Measurements from ENCODE around the gene OLFML3. TPM values are rescaled to one million over a fixed set of nuclear protein-coding genes. Genes with fewer than 3 reads are reported as not detected.
A peak's percentile ranks its signal among the peaks of the same experiment; 100 is the strongest.

OLFML3 gene
- total RNA-seq, 1 donor from 2014 or later: 0.10 TPM

DNA sequence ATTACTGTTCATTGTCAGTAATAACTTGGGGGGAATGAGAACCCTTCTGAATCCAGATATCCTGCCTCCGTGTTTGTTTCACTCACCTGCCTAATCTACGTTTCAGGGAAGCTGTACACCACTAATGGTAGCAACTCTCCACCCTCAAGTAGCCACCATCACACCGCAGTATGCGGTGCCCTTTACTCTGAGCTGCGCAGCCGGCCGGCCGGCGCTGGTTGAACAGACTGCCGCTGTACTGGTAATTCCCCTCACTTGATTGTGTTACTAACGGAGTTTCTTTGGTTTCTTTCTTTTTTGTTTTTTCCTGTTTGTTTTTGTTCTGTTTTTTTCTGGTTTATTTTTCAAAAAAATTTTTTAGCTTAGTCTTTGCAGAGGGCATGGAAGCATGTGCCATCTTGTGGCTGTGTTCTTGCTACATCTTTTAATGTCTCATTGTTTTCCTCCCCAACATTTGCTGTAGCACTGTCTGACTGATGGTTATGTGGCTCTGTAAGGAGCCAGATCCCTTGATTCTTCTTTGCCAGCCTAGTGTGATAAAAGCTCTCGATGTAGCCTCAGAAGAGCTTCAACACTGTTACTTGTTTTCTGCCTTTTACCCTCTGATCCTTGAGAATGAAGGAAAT, 15.9 kb upstream of the OLFML3 start:
- Mint-ChIP-seq H3K4me1 (ENCODE audit: low read depth) (peaks cover 7% of the 10 kb centered on the region), H3K4me3 (no peak overlapping the region), H3K9me3 (no peaks in the 10 kb centered on the region), H3K36me3 (ENCODE audit: low read depth) (peaks cover 44% of the 10 kb centered on the region), H3K27ac (no peak overlapping the region), H3K27me3 (ENCODE audit: insufficient read depth) (no peaks in the 10 kb centered on the region)
- intact Hi-C loops (cut with micrococcal nuclease): loop anchor here (2.0 kb wide), 1 partner anchor 17 kb away; no protein-coding TSS in a partner anchor
- DNase-seq (ENCODE audit: low spot score): no peak

DNA sequence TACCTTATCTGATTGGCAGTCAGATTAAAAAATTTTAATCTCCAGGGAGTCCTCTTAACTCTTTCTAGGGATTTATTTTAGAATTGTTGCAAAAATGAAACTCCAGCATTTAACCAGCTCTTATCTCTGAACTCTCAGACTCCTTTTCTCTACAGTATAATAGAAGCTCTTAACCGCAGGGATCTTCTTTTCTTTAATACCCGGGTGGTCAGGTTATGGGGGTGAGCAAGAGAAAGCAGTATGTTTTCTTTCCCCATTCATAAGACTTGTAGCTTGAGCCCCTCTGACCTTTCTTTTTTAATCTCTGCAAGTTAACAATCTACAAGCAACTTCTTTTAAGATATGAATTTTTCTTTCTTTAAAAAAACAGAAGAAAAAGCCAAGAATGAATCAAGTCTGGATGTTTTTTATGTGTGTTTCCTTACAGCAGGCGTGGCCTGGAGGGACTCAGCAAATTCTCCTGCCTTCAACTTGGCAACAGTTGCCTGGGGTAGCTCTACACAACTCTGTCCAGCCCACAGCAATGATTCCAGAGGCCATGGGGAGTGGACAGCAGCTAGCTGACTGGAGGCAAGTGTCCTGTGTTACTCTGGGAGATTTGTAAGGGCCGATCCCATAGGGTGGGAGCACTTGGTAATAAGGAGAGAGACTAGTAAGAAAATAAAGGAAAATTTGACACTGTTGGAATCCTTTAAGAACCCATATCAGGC, 13.4 kb upstream of the OLFML3 start:
- Mint-ChIP-seq H3K9me3 (no peaks in the 10 kb centered on the region), H3K36me3 (ENCODE audit: low read depth) (peaks cover 60% of the 10 kb centered on the region), H3K27ac (no peak overlapping the region), H3K4me3 (no peak overlapping the region), H3K27me3 (ENCODE audit: insufficient read depth) (no peaks in the 10 kb centered on the region), H3K4me1 (ENCODE audit: low read depth) (peaks cover 7% of the 10 kb centered on the region)
- intact Hi-C loops (cut with micrococcal nuclease): no loop called here
- no peak for DNase-seq (ENCODE audit: low spot score)

DNA sequence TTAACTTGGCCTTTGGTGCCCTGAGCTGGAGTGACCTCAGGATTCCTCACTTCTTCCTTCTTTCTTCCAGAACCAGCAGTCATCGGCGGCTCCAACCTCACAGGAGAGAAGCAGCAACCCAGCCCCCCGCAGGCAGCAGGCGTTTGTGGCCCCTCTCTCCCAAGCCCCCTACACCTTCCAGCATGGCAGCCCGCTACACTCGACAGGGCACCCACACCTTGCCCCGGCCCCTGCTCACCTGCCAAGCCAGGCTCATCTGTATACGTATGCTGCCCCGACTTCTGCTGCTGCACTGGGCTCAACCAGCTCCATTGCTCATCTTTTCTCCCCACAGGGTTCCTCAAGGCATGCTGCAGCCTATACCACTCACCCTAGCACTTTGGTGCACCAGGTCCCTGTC, 6.3 kb upstream of the OLFML3 start:
- H3K4me1 Mint-ChIP-seq (ENCODE audit: low read depth): peaks cover 31% of the 10 kb centered on the region
- H3K9me3 Mint-ChIP-seq: no peaks in the 10 kb centered on the region
- no peaks in the 10 kb centered on the region for H3K27me3 Mint-ChIP-seq (ENCODE audit: insufficient read depth)
- H3K36me3 Mint-ChIP-seq (ENCODE audit: low read depth): peaks cover 52% of the 10 kb centered on the region
- H3K4me3 Mint-ChIP-seq: no peak overlapping the region
- intact Hi-C loops (cut with micrococcal nuclease): loop anchor here (10.0 kb wide), 2 partner anchors 542 to 742 kb away; partner anchors contain the start of genes NRAS and TRIM33
- H3K27ac Mint-ChIP-seq: no peak overlapping the region
- DNase-seq (ENCODE audit: low spot score): no peak

DNA sequence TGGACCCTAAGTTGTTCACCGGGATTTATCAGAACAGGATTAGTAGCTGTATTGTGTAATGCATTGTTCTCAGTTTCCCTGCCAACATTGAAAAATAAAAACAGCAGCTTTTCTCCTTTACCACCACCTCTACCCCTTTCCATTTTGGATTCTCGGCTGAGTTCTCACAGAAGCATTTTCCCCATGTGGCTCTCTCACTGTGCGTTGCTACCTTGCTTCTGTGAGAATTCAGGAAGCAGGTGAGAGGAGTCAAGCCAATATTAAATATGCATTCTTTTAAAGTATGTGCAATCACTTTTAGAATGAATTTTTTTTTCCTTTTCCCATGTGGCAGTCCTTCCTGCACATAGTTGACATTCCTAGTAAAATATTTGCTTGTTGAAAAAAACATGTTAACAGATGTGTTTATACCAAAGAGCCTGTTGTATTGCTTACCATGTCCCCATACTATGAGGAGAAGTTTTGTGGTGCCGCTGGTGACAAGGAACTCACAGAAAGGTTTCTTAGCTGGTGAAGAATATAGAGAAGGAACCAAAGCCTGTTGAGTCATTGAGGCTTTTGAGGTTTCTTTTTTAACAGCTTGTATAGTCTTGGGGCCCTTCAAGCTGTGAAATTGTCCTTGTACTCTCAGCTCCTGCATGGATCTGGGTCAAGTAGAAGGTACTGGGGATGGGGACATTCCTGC, 3.9 kb upstream of the OLFML3 start:
- Mint-ChIP-seq H3K4me3 (peak overlapping the region; percentile 2), H3K36me3 (ENCODE audit: low read depth) (peaks cover 32% of the 10 kb centered on the region)
- DNase-seq (ENCODE audit: low spot score): no peak

DNA sequence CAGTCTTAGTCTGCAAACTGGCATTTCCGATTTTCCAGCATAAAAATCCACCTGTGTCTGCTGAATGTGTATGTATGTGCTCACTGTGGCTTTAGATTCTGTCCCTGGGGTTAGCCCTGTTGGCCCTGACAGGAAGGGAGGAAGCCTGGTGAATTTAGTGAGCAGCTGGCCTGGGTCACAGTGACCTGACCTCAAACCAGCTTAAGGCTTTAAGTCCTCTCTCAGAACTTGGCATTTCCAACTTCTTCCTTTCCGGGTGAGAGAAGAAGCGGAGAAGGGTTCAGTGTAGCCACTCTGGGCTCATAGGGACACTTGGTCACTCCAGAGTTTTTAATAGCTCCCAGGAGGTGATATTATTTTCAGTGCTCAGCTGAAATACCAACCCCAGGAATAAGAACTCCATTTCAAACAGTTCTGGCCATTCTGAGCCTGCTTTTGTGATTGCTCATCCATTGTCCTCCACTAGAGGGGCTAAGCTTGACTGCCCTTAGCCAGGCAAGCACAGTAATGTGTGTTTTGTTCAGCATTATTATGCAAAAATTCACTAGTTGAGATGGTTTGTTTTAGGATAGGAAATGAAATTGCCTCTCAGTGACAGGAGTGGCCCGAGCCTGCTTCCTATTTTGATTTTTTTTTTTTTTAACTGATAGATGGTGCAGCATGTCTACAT, 2.5 kb upstream of the OLFML3 start:
- intact Hi-C loops (cut with micrococcal nuclease): loop anchor here (10.0 kb wide), 2 partner anchors 538 to 738 kb away; partner anchors contain the start of genes NRAS and TRIM33
- H3K9me3 Mint-ChIP-seq: no peaks in the 10 kb centered on the region
- no peak for DNase-seq (ENCODE audit: low spot score)
- no peaks in the 10 kb centered on the region for H3K27me3 Mint-ChIP-seq (ENCODE audit: insufficient read depth)
- H3K4me3 Mint-ChIP-seq: no peak overlapping the region
- peaks cover 43% of the 10 kb centered on the region for H3K4me1 Mint-ChIP-seq (ENCODE audit: low read depth)
- peaks cover 28% of the 10 kb centered on the region for H3K36me3 Mint-ChIP-seq (ENCODE audit: low read depth)
- H3K27ac Mint-ChIP-seq: no peak overlapping the region

More for the DNA sequence above, 3.9 kb upstream of the OLFML3 start:
- peaks cover 43% of the 10 kb centered on the region for H3K4me1 Mint-ChIP-seq (ENCODE audit: low read depth)
- H3K9me3 Mint-ChIP-seq: no peaks in the 10 kb centered on the region
- H3K27me3 Mint-ChIP-seq (ENCODE audit: insufficient read depth): no peaks in the 10 kb centered on the region
- intact Hi-C loops (cut with micrococcal nuclease): loop anchor here (1.0 to 10.0 kb wide), 4 partner anchors 33 to 739 kb away; partner anchors contain the start of genes NRAS and TRIM33
- H3K27ac Mint-ChIP-seq: peak overlapping the region; percentile 18

DNA sequence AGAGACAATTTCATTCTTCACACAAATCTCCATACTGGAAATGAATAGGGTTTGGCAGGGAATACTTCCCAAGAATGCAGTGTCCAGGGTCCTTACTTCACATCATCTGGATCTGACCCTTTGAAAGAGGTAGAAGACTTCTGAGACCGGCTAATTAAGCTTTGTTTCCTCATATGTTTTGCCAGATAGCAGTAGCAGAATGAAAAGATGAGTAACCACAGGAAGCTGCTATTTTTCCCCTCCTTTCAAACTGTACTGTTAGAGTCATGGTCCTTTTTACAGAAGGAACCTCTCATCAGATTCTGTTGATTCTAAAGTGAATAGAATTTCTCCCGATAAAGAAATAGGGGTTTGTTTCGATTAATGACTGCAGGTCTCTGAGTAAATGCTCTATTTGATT, 1.4 kb upstream of the OLFML3 start:
- Mint-ChIP-seq H3K27me3 (ENCODE audit: insufficient read depth) (no peaks in the 10 kb centered on the region), H3K9me3 (no peaks in the 10 kb centered on the region), H3K27ac (no peak overlapping the region), H3K4me3 (no peak overlapping the region), H3K4me1 (ENCODE audit: low read depth) (peaks cover 43% of the 10 kb centered on the region), H3K36me3 (ENCODE audit: low read depth) (peaks cover 20% of the 10 kb centered on the region)
- DNase-seq (ENCODE audit: low spot score): no peak
- intact Hi-C loops (cut with micrococcal nuclease): loop anchor here (1.0 to 10.0 kb wide), 5 partner anchors 304 to 737 kb away; partner anchors contain the start of genes DENND2C, NRAS and TRIM33

DNA sequence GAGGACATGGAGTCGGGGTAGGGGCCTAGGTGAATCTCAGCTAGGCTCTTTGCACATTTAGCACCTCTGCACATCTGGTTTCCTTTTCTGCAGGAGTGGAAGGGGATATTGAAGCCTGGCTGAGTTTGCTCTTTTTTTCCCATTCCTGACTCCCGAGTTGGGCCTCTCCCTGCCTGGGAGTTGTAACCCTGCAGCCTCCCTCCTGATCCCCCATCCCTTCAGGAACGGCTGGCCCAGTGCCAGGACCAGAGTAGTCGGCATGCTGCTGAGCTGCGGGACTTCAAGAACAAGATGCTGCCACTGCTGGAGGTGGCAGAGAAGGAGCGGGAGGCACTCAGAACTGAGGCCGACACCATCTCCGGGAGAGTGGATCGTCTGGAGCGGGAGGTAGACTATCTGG, 836 bp downstream of the OLFML3 start:
- no peaks in the 10 kb centered on the region for H3K9me3 Mint-ChIP-seq
- H3K36me3 Mint-ChIP-seq (ENCODE audit: low read depth): peaks cover 9% of the 10 kb centered on the region
- intact Hi-C loops (cut with micrococcal nuclease): no loop called here
- no peaks in the 10 kb centered on the region for H3K27me3 Mint-ChIP-seq (ENCODE audit: insufficient read depth)
- peaks cover 38% of the 10 kb centered on the region for H3K4me1 Mint-ChIP-seq (ENCODE audit: low read depth)
- no peak overlapping the region for H3K4me3 Mint-ChIP-seq
- no peak for DNase-seq (ENCODE audit: low spot score)
- H3K27ac Mint-ChIP-seq: no peak overlapping the region

DNA sequence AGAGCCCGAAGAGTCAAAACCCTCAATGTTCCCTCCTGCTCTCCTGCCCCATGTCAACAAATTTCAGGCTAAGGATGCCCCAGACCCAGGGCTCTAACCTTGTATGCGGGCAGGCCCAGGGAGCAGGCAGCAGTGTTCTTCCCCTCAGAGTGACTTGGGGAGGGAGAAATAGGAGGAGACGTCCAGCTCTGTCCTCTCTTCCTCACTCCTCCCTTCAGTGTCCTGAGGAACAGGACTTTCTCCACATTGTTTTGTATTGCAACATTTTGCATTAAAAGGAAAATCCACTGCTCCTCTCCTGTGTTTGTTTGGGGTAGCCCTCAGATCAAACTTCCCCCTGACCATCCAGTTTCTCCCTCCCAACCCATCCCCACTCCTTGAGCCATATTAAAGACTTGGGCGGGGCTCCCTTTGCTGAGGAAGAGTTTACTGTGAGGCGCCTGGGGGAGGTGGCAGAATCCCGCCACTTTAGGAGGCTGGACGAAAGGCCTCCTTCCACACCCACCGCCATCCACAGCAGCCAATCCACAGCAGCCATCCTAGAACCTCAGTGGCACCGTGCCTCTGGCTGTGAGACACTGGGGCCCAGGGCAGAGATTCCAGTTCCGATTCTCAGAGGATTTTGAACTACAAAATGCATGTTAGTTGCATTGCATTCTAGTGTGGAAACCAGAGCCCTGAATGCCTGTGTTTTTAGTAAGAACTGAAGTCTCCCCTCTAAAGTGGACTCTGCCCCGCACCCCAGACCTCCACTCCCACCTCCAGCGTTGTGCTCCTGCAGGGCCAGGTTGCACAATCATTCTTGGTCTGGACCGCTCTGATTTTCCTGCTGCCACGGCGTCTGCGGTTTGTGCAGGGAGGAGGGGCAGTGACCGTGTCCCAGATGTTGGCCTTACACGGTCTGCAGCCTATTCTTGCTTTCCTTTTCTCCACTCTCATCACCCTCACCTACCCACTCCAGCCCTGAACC, 3.0 kb downstream of the OLFML3 start:
- Mint-ChIP-seq H3K27ac (no peak overlapping the region), H3K27me3 (ENCODE audit: insufficient read depth) (no peaks in the 10 kb centered on the region), H3K36me3 (ENCODE audit: low read depth) (peaks cover 1% of the 10 kb centered on the region), H3K4me3 (no peak overlapping the region), H3K4me1 (ENCODE audit: low read depth) (peaks cover 17% of the 10 kb centered on the region), H3K9me3 (no peaks in the 10 kb centered on the region)
- DNase-seq (ENCODE audit: low spot score): no peak
- intact Hi-C loops (cut with micrococcal nuclease): no loop called here

DNA sequence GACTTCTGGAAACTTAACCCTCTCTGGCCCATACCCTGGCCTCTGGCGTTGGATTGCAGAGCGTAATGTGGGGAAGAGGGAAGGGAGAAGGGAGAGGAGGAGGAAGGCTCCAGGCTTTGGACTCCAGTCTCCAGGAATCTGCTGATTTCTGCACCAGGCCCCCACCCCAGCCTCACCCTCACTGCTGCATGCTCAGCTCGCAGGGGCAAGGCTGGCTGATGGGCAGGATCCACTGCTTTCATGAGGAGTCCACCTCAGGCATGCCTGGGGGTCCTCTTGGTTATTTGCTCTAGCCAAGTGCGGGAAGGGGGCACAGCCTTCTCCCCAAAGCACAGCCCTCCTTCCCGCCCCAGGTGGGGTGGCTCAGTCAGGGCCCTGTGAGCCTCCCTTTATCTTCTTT, 3.7 kb downstream of the OLFML3 start:
- intact Hi-C loops (cut with micrococcal nuclease): no loop called here
- H3K36me3 Mint-ChIP-seq (ENCODE audit: low read depth): peaks cover 1% of the 10 kb centered on the region
- DNase-seq (ENCODE audit: low spot score): no peak
- no peak overlapping the region for H3K27ac Mint-ChIP-seq
- no peaks in the 10 kb centered on the region for H3K27me3 Mint-ChIP-seq (ENCODE audit: insufficient read depth)
- H3K4me3 Mint-ChIP-seq: no peak overlapping the region
- H3K9me3 Mint-ChIP-seq: no peaks in the 10 kb centered on the region
- peaks cover 12% of the 10 kb centered on the region for H3K4me1 Mint-ChIP-seq (ENCODE audit: low read depth)

DNA sequence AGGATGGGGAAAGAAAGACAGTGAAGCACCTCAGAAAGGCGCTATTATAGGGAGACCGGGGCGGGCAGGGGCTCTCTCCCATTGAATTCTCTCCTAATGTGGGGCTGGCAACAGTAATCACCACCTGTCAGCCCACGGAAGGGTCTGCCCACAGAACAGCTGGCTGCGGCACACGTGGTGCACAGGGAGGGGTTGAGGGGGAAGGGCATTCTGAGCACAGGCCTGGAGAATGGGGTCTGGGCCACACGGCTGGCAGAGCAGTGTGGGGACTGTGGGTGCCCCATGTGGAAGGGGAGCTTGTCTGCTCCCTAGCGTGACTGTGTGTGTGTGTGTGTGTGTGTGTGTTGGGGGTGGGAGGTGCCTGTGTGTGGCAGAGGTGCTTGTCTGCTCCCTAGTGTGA, 4.1 kb downstream of the OLFML3 start:
- peaks cover under 1% of the 10 kb centered on the region for H3K36me3 Mint-ChIP-seq (ENCODE audit: low read depth)

DNA sequence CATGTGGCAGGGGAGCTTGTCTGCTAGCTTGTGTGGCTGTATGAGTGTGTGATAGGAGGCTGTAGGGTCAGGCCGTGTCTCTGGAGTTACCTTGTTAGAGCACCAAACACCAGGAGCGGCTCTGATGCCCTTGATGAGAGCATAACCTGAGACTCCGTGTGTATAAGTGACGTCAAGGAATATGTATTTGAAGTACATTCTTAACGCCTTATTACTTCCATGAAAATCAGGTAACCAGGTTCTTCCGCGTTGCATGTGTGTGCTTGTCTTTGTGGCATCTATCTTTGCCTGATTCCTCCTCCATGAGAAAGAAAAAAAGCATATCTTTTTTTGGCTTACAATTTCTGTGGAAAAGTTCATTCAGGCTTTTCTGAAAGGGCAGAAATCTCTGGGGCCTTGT, 4.6 kb downstream of the OLFML3 start:
- Mint-ChIP-seq H3K4me1 (ENCODE audit: low read depth) (peaks cover 4% of the 10 kb centered on the region), H3K4me3 (no peak overlapping the region), H3K27me3 (ENCODE audit: insufficient read depth) (no peaks in the 10 kb centered on the region), H3K9me3 (no peaks in the 10 kb centered on the region), H3K36me3 (ENCODE audit: low read depth) (no peaks in the 10 kb centered on the region), H3K27ac (no peak overlapping the region)
- no peak for DNase-seq (ENCODE audit: low spot score)
- intact Hi-C loops (cut with micrococcal nuclease): no loop called here

More for the DNA sequence above, 4.1 kb downstream of the OLFML3 start:
- no peaks in the 10 kb centered on the region for H3K27me3 Mint-ChIP-seq (ENCODE audit: insufficient read depth)
- no peak overlapping the region for H3K4me3 Mint-ChIP-seq
- H3K27ac Mint-ChIP-seq: no peak overlapping the region
- no peaks in the 10 kb centered on the region for H3K9me3 Mint-ChIP-seq
- no peak for DNase-seq (ENCODE audit: low spot score)
- peaks cover 8% of the 10 kb centered on the region for H3K4me1 Mint-ChIP-seq (ENCODE audit: low read depth)
- intact Hi-C loops (cut with micrococcal nuclease): no loop called here

DNA sequence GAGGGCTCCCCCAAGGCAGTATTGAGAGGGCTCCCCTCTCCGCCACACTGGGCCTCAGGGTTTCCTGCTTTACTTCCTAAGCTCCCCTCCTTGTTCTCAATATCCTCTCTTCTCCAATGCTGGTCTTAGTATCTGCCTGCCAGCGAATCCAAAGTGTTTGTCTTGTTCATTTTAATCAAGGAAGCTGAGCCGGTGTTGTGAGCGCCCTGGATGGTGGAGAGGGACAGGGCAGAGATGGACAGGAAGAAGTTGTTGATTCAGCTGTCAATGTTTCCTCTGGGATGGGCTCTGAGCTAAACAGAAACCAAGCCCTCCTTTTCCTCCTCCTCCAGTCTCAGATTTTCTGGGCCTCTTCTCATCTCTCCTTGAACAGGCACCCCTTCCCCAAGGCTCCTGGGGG, 5.4 kb downstream of the OLFML3 start:
- Mint-ChIP-seq H3K27ac (no peak overlapping the region), H3K36me3 (ENCODE audit: low read depth) (no peaks in the 10 kb centered on the region), H3K27me3 (ENCODE audit: insufficient read depth) (no peaks in the 10 kb centered on the region), H3K4me3 (no peak overlapping the region), H3K9me3 (no peaks in the 10 kb centered on the region), H3K4me1 (ENCODE audit: low read depth) (no peaks in the 10 kb centered on the region)
- intact Hi-C loops (cut with micrococcal nuclease): no loop called here
- DNase-seq (ENCODE audit: low spot score): no peak

Measured in activated T-helper 1 cell treated with anti-CD3 and anti-CD28 coated beads, Interleukin-12 subunit alpha, Interleukin-12 subunit beta, Interleukin-2, Interleukin-4 antibody, amounts not matched to agents 30 ng/mL and 10 ng/mL and 1 ng/mL, durations not matched to agents 14 hours and 24 hours and 36 hours (primary cell).